ENCODE results near the gene NR6A1.

Gene NR6A1

DNA sequence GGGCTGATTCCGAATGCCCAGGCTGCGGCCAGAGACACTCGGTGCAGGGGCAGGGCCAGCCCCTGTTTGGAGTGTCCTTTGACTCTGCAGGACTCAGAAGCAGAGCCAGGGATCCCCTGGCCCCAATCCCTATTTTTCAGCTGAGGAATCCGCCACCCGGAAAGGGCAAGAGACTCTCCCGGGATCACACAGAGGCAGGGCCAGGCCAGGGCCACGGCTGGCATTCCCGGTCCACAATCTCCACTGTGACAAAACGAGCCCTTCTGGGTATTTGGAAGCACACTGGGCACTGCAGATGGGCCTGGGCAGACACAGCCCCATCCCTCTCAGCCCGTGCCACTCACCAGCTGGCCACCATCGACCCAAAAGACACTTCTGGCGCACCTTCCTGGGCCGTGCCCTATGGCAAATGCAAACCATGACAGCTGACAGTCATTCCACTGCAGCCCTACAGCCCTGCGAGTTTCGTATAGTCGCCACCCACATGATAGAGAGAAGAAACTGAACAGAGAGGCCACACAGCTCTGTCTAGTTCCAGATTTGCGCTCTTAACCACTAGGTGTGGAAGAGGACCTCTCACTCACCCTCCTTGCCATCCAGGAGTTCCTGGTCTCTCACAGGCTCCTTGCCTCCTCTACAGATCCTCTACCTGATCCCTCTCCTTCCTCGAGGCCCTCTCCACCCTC, 277.2 kb downstream of the NR6A1 start:
- peak; percentile 70 for DNase-seq (ENCODE audit: extremely low spot score)
- TF ChIP-seq, protein P1, sequence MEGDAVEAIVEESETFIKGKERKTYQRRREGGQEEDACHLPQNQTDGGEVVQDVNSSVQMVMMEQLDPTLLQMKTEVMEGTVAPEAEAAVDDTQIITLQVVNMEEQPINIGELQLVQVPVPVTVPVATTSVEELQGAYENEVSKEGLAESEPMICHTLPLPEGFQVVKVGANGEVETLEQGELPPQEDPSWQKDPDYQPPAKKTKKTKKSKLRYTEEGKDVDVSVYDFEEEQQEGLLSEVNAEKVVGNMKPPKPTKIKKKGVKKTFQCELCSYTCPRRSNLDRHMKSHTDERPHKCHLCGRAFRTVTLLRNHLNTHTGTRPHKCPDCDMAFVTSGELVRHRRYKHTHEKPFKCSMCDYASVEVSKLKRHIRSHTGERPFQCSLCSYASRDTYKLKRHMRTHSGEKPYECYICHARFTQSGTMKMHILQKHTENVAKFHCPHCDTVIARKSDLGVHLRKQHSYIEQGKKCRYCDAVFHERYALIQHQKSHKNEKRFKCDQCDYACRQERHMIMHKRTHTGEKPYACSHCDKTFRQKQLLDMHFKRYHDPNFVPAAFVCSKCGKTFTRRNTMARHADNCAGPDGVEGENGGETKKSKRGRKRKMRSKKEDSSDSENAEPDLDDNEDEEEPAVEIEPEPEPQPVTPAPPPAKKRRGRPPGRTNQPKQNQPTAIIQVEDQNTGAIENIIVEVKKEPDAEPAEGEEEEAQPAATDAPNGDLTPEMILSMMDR (IDR thresholded peaks at IDR 0.05; ENCODE audit: control extremely low read depth, extremely low read depth, low read depth, missing control alignments): no peak
- POLR2A ChIA-PET: no interaction called here
- CTCF ChIA-PET: interaction anchor here (2.0 kb wide), 1 partner anchor 43 kb away, joined by 7 read pairs; no protein-coding TSS in a partner anchor

DNA sequence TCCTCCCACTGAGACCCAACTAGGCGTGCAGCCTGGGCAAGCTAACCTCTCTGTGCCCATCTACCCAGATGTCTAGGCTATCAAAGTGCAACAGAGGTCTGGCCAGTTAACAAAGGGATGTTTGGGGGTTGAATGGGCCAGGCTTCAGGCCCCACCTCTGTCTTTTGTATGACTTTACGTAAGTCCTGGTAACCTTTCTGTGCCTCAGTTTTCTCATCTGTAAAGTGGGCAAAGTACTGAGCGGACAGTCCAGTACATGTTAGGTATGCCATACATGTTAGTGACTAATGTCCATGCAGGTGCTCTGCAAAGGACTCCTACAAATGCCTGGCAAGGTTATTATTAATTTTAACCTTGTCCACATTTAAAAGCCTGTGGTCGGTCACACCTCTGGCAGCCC, 277.9 kb downstream of the NR6A1 start:
- POLR2A ChIA-PET: no interaction called here
- TF ChIP-seq, protein P1 (IDR thresholded peaks at IDR 0.05; ENCODE audit: control extremely low read depth, extremely low read depth, low read depth, missing control alignments): no peak
- no peak for DNase-seq (ENCODE audit: extremely low spot score)
- CTCF ChIA-PET: interaction anchor here (2.0 kb wide), 1 partner anchor 43 kb away, joined by 7 read pairs; no protein-coding TSS in a partner anchor

- DNase-seq (ENCODE audit: extremely low spot score): no peak
- TF ChIP-seq, protein P1 (IDR thresholded peaks at IDR 0.05; ENCODE audit: control extremely low read depth, extremely low read depth, low read depth, missing control alignments): no peak
- ChIA-PET CTCF (interaction anchor here (2.0 kb wide), 1 partner anchor 44 kb away, joined by 7 read pairs; no protein-coding TSS in a partner anchor), POLR2A (interaction anchor here (0.6 kb wide), 1 partner anchor 394 kb away, joined by 5 read pairs; no protein-coding TSS in a partner anchor)
Measured at GRCh38 chr9:124492818-124493217, 278.3 kb downstream of the NR6A1 start.

DNA sequence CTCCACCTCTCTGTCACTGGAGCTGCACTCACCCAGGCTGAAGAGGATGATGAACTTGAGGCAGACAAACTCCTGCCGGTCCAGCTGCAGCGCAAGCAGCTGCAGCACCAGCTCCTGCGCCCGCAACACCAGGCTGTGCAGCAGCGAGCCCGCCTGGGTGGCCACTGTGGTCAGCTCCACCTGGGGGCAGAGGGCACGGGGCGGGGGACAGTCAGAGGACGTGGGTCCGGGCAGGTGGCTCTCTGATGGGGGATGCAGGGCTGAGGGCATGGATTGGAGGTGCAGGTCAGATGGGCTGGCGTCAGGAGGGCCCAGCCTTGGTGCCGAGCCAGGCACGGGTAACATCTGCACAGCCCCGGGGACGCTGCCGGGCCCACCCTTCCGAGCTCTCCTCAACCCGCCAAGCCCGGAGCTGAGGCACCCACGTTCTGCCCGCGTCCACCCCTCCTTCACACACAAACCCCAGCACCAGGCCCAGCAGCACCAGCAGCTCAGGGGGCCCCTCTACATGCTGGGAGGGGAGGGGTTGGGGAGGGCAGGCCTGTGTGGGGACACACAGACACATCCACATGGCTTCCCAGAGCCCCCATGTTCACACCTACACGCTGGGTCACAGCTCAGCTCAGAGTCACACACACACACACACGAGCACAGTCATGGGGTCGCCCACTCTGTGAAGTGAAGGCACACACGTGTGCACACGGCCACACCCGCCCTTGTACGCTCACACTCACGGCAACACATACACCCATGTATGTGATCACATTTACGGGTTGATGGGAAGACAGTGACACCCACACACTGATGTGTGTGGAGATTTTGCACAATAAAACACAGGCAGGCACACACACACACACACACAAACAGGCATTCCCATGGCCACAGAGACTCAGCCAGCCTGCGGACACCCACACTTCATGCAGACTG, 279.8 kb downstream of the NR6A1 start:
- TF ChIP-seq, protein P1 (IDR thresholded peaks at IDR 0.05; ENCODE audit: control extremely low read depth, extremely low read depth, low read depth, missing control alignments): no peak
- ChIA-PET CTCF (no interaction called here), POLR2A (interaction anchor here (0.6 kb wide), 1 partner anchor 169 kb away, joined by 3 read pairs; no protein-coding TSS in a partner anchor)
- DNase-seq (ENCODE audit: extremely low spot score): no peak

GRCh38 chr9:124490004-124490403, 281.1 kb downstream of the NR6A1 start:
- TF ChIP-seq, protein P1 (IDR thresholded peaks at IDR 0.05; ENCODE audit: control extremely low read depth, extremely low read depth, low read depth, missing control alignments): no peak
- ChIA-PET POLR2A (no interaction called here), CTCF (interaction anchor here (0.9 to 1.2 kb wide), 2 partner anchors 9 to 15 kb away, joined by 3 read pairs; no protein-coding TSS in a partner anchor)
- no peak for DNase-seq (ENCODE audit: extremely low spot score)

- ChIA-PET CTCF (interaction anchor here (1.2 kb wide), 1 partner anchor 9 kb away, joined by 3 read pairs; no protein-coding TSS in a partner anchor), POLR2A (no interaction called here)
- TF ChIP-seq, protein P1 (IDR thresholded peaks at IDR 0.05; ENCODE audit: control extremely low read depth, extremely low read depth, low read depth, missing control alignments): no peak
- no peak for DNase-seq (ENCODE audit: extremely low spot score)
Measured at GRCh38 chr9:124489222-124489621, 281.9 kb downstream of the NR6A1 start.
